GM13976 (cell line): ENCODE results near the gene SYCP3.

ENCODE experiments used
- DNase-seq: peaks from one replicate; pipeline ENCODE4 v3.0.0; 2012; ENCODE audit warnings: low spot score
- in situ Hi-C: fragments of 300-500 bp; cut with MboI; formaldehyde crosslinking; loops from one replicate; pipeline ENCODE4 v1.12.0; 2022; ENCODE audit warnings: low sequenced_read_pairs, mixed read lengths, inconsistent platforms; ENCODE audit not compliant: unreplicated experiment
- TF ChIP-seq, protein P1 (sequence below): IDR thresholded peaks from 2 replicates; pipeline ENCODE4 v1.5.1; 2012; ENCODE audit warnings: borderline replicate concordance, mild to moderate bottlenecking; ENCODE audit not compliant: insufficient read depth; ENCODE audit errors: extremely low read depth, missing control alignments, control extremely low read depth

Gene SYCP3

DNA sequence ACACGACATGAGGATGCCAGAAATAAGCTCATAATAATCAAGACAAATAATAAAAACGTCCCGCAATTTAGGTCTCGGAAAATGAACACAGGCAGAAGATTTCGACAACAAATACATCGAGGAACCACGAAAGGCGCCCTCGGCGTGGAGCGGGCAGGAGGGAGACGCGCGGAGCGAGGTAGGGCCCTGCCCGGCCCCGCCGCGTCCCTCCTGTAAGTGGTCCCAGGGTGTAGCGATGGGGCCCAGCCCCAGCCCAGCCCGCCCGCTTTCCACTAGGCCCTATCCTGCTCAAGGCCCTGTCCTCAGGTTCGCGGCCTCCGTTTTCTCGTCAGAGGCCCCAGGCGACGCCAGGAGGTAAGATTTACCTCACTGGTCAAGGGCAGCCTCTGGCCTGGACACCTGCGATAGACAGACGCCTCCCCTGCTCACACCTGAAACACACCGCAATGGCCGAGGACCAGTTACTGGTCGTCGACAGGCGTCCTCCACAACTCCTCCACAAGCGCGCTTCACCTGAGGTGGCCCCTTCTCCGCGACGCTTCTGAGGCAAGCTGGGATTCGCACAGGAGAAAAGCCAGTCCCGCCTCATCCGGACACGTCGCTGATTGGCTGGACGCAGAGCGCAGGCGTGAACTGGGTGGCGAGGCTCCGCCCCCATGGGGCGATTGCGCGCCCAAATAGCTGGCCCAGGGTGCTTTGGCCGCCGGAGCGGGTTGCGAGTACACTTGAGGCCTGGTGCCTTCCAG, at the start of gene SYCP3:
Gene SYCP3 (minus strand): TSS at position 543 of the 746 bp plus-strand sequence. CDS start 1,527 bp downstream, outside the sequence.
- in situ Hi-C loops, result no loop called here
- TF ChIP-seq, protein P1, sequence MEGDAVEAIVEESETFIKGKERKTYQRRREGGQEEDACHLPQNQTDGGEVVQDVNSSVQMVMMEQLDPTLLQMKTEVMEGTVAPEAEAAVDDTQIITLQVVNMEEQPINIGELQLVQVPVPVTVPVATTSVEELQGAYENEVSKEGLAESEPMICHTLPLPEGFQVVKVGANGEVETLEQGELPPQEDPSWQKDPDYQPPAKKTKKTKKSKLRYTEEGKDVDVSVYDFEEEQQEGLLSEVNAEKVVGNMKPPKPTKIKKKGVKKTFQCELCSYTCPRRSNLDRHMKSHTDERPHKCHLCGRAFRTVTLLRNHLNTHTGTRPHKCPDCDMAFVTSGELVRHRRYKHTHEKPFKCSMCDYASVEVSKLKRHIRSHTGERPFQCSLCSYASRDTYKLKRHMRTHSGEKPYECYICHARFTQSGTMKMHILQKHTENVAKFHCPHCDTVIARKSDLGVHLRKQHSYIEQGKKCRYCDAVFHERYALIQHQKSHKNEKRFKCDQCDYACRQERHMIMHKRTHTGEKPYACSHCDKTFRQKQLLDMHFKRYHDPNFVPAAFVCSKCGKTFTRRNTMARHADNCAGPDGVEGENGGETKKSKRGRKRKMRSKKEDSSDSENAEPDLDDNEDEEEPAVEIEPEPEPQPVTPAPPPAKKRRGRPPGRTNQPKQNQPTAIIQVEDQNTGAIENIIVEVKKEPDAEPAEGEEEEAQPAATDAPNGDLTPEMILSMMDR, result no peak
- no peak for DNase-seq

GRCh38 chr12:101785671-101786070, 46.4 kb upstream of the SYCP3 start:
- DNase-seq, result no peak
- in situ Hi-C loops, result no loop called here
- TF ChIP-seq, protein P1, result no peak

DNA sequence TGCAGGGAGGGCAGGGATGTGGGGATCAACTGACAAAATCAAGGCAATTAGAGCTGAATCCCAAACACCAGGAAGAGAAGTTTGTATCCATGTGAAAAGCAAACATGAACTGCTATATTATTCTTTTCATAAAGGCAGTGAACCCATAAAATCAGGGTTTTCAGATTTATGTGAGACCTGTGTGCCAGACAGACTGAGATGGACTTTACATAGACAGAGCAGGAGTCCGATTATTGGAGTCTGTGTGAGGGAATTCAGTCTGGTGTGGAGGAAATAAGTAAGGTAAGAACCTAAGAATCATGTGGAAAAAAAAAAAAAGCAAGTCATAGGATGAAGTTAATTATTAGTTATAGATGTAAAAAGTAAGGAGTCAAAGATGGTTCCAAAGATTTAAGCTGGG, 45.1 kb upstream of the SYCP3 start:
- in situ Hi-C loops, result loop anchor here (5.0 kb wide), 1 partner anchor 43 kb away; no protein-coding TSS in a partner anchor
- no peak for DNase-seq
- TF ChIP-seq, protein P1, result no peak

DNA sequence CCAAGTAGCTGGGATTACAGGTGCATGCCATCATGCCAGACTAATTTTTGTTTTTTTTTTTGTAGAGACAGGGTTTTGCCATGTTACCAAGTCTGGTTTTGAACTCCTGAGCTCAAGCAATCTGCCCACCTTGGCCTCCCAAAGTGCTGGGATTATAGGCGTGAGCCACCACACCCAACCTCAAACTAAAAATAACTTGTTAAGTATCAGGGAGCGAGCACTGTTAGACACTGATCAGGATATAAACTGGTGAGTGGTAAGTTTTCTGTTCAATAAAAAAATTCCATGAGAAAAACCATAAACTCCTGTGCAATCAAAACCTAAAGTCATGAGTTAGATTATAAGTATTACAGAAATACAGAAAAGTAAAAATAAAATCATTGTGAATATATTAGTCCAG, 44.6 kb upstream of the SYCP3 start:
- in situ Hi-C loops, result loop anchor here (5.0 kb wide), 1 partner anchor 43 kb away; no protein-coding TSS in a partner anchor
- TF ChIP-seq, protein P1, result no peak
- DNase-seq, result no peak

DNA sequence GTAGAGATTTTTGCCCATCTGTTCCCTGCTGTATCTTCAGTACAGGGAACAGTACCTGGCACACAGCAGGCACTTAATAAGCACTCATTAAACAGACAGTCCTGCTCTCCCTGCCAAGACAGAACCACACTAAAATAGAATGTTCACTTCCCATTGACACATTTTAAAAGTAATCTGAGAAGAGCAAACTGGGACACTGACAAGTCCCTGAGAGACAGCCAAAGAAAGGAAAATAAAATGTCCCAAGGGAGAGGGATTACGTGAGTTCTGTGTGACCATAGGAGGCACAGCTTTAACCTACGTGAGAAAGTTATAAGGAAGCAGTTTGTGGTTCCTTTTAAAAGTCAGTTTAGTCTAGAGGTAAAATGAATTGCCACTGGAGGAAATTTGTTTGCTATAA, 43.9 kb upstream of the SYCP3 start:
- in situ Hi-C loops, result loop anchor here (5.0 kb wide), 1 partner anchor 44 kb away; no protein-coding TSS in a partner anchor
- TF ChIP-seq, protein P1, result no peak
- no peak for DNase-seq

DNA sequence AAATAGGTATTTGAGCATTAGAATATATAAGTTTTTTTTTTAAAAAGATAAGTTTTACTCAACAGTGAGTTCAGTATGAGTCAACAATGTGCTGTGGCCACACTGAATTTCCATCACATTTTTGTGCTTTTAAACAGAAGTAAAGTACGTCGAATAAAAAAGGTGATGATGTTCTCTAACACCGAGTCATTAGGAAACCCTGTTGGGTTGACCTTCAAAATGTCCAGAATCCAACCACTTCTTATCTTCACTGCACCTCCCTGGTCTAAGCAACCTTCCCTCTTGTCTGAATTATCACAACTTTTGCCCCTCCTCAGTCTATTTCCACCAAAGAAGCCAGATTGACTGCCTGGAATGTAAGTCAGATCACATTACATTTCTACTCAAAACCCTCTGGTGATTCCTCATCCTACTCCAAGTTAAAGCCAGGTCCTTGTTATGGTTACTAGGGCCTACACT, 43.0 kb upstream of the SYCP3 start:
- in situ Hi-C loops, result loop anchor here (5.0 kb wide), 1 partner anchor 45 kb away; no protein-coding TSS in a partner anchor
- TF ChIP-seq, protein P1, result no peak
- no peak for DNase-seq
